ENCODE measurements around the gene SYNGR1. TPM values are rescaled to one million over a fixed set of nuclear protein-coding genes. Genes with fewer than 3 reads are reported as not detected.

SYNGR1 gene
- total and polyA plus RNA-seq, 2 donors (not counting 1 experiment from before 2014, with no cell fraction given) = 13.0 to 13.5 TPM

DNA sequence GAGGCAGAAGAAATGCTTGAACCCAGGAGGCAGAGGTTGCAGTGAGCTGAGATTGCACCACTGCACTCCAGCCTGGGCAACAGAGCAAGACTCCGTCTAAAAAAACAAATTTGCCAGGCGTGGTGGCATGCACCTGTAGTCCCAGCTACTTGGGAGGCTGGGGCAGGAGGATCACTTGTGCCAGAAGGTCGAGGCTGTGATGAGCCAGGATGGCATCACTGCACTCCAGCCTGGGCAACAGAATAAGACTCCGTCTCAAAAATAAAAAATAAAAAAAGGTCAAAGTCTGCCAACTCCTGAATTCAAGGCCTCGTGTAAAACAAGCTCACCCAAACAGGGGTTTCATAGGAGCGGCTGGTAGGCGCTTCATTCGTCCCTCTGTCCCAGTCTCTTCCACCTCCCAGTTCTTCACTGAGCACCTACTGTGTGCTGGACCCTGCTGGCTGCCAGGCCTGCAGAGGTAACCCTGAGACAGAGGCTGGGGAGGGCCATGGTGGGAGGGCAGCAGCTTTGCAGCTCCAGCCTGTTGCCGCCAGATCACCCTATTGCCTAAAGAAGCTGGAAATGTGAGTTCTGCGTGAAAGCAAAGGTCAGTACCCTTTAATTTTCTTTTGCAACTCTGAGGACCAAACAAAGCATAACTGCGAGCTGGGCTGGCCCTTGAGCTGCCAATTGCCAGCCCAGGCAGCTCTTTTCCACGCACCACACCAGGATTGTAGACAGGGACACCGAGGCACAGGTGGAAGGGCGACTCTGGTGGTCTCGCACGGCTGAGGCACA, 45.7 kb upstream of the SYNGR1 start:
- DNase-seq (ENCODE audit: low read depth in 2 of 2) = no peak
- Histone ChIP-seq H3K36me3 (ENCODE audit: control insufficient read depth, insufficient read depth, low read length) (peaks cover 11% of the 10 kb centered on the region), H3K79me2 (ENCODE audit: control insufficient read depth, insufficient read depth, low read length) (no peaks in the 10 kb centered on the region), H3K4me2 (ENCODE audit: extremely low read depth, insufficient read depth, low read length) (no peak overlapping the region), H3K9ac (ENCODE audit: insufficient read depth, low read length) (no peak overlapping the region), H3K4me3 (replicated peaks in 1 of 4; ENCODE audit: control extremely low read depth in 1 of 4, insufficient read depth in 1 of 4, low read depth in 3 of 4, low read length in 4 of 4) (no peak overlapping the region), H3K27ac (ENCODE audit: insufficient read depth, low read length) (no peak overlapping the region), H2AFZ (ENCODE audit: low read length) (no peak overlapping the region), H3K27me3 (ENCODE audit: control insufficient read depth, insufficient read depth, low read length) (no peaks in the 10 kb centered on the region), H3K4me1 (ENCODE audit: control insufficient read depth, extremely low read depth, insufficient read depth, low read length) (peaks cover 16% of the 10 kb centered on the region), H3K9me3 (ENCODE audit: control insufficient read depth, insufficient read depth, low read depth, low read length) (no peaks in the 10 kb centered on the region), H4K20me1 (ENCODE audit: control insufficient read depth, extremely low read depth, insufficient read depth, low read length) (no peaks in the 10 kb centered on the region)
- TF ChIP-seq, protein P1, sequence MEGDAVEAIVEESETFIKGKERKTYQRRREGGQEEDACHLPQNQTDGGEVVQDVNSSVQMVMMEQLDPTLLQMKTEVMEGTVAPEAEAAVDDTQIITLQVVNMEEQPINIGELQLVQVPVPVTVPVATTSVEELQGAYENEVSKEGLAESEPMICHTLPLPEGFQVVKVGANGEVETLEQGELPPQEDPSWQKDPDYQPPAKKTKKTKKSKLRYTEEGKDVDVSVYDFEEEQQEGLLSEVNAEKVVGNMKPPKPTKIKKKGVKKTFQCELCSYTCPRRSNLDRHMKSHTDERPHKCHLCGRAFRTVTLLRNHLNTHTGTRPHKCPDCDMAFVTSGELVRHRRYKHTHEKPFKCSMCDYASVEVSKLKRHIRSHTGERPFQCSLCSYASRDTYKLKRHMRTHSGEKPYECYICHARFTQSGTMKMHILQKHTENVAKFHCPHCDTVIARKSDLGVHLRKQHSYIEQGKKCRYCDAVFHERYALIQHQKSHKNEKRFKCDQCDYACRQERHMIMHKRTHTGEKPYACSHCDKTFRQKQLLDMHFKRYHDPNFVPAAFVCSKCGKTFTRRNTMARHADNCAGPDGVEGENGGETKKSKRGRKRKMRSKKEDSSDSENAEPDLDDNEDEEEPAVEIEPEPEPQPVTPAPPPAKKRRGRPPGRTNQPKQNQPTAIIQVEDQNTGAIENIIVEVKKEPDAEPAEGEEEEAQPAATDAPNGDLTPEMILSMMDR (conservative IDR thresholded peaks at IDR 0.05 in 1 of 2, IDR thresholded peaks at IDR 0.05 in 1 of 2; ENCODE audit: low read depth in 1 of 2, low read length in 2 of 2) = no peak
- TF ChIP-seq EZH2 (IDR thresholded peaks at IDR 0.05; ENCODE audit: low read length, missing control alignments) = no peak

DNA sequence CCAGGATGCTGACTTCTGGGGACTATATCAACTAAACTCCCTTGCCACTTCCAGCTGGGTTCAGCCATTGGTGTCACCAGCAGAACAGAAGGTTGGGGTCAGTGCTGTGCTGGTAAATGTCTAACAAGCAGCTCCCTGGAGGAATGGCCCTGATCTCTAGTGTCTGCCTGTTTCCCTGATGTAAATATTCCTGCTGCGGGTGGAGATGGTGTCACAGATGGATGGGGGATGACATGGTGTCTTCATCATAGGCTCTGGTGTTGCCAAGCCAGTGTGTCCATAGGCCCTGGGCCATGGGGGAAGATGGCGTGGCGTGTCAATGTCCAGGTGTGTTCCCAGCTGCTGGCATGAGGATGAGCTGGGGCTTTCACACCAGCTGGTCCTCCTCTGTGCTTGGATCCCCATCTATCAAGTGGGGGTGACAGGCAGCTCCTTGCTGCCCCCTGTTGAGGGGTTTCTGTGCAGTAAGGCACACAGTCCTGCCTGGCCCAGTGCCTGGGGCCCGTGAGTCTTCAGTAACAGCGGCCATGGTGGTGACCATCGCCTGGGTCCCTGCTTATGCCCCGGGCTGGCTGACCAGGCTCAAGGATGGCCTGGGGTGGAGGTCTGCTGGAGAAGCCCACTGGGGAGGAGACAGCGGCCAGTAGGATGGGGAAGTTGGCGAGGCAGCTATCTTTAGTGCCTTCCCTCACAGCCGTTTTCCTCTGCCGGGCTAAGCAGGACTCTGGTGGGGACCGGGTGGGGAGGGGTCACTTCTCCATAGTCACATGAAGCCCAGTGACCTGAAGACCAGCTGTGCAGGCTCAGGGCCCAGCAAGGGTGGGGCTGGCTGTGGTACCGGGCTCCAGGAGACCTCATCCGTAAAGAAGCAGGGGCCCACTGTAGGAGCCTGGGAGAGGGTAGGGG, 43.1 kb upstream of the SYNGR1 start:
- H3K9ac ChIP-seq (ENCODE audit: insufficient read depth, low read length) = no peak overlapping the region
- DNase-seq (ENCODE audit: low read depth in 2 of 2) = peak in 1 of 2 donors; percentile 18
- TF ChIP-seq EZH2 (IDR thresholded peaks at IDR 0.05; ENCODE audit: low read length, missing control alignments) = no peak
- TF ChIP-seq, protein P1 (conservative IDR thresholded peaks at IDR 0.05 in 1 of 2, IDR thresholded peaks at IDR 0.05 in 1 of 2; ENCODE audit: low read depth in 1 of 2, low read length in 2 of 2) = peak; percentile 7 to 33
- no peak overlapping the region for H3K27ac ChIP-seq (ENCODE audit: insufficient read depth, low read length)
- H3K4me1 ChIP-seq (ENCODE audit: control insufficient read depth, extremely low read depth, insufficient read depth, low read length) = peaks cover 28% of the 10 kb centered on the region
- no peaks in the 10 kb centered on the region for H3K27me3 ChIP-seq (ENCODE audit: control insufficient read depth, insufficient read depth, low read length)
- H4K20me1 ChIP-seq (ENCODE audit: control insufficient read depth, extremely low read depth, insufficient read depth, low read length) = no peaks in the 10 kb centered on the region
- no peak overlapping the region for H3K4me2 ChIP-seq (ENCODE audit: extremely low read depth, insufficient read depth, low read length)
- peaks cover under 1% of the 10 kb centered on the region for H3K79me2 ChIP-seq (ENCODE audit: control insufficient read depth, insufficient read depth, low read length)
- peaks cover 21% of the 10 kb centered on the region for H3K36me3 ChIP-seq (ENCODE audit: control insufficient read depth, insufficient read depth, low read length)
- H3K9me3 ChIP-seq (ENCODE audit: control insufficient read depth, insufficient read depth, low read depth, low read length) = no peaks in the 10 kb centered on the region
- no peak overlapping the region for H3K4me3 ChIP-seq (replicated peaks in 1 of 4; ENCODE audit: control extremely low read depth in 1 of 4, insufficient read depth in 1 of 4, low read depth in 3 of 4, low read length in 4 of 4)
- H2AFZ ChIP-seq (ENCODE audit: low read length) = no peak overlapping the region
